Iris pigment epithelial cell (primary cell): ENCODE measurements around the gene TADA1.

Experiments
- DNase-seq: peaks from one replicate; pipeline ENCODE4 v3.0.0-alpha.2; 2011; ENCODE audit warnings: low read depth

The TADA1 gene, protein sequence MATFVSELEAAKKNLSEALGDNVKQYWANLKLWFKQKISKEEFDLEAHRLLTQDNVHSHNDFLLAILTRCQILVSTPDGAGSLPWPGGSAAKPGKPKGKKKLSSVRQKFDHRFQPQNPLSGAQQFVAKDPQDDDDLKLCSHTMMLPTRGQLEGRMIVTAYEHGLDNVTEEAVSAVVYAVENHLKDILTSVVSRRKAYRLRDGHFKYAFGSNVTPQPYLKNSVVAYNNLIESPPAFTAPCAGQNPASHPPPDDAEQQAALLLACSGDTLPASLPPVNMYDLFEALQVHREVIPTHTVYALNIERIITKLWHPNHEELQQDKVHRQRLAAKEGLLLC

DNA sequence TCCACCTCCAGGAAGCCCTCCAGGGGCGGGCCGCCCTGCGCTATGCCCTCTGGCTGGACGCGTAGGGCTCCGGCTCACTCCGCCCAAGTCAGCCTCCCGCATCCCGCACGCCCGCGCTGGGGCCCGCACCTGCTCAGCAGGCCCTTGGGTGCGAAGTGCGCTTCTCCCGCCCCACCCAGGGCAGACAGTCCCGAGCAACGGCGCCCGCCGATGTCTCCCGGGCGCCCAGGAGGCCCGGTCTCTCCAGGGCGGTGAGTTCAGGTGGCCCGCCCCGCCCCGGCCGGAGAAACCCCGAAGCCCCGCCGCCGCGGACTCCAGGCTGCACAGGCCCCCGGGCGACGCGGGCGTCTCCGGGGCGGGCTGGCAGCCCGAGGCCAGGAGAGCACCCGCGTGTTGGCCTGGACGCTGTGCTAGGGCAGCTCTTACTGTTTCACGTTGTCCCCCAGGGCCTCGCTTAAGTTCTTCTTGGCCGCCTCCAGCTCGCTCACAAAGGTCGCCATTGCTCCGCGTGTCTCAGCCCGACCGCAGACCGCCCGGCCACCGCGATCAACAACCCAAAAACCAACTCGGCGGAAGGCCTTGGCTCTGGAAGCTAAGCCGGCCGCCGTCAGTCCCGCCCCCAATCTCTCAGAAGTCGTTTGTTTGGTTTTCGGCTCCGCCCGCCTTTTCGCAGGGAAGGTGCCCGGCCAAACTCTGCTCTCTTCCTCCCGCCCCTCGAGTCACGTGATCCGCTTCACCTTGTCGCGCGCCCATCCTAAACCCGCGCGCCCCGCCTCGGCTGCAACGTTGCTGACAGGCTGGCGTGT lies at the start of gene TADA1:
TSS of gene TADA1 (minus strand) at position 531 of the 806 bp plus-strand sequence. CDS start at position 500, 31 bp downstream.
- DNase-seq, result peak; percentile 98

DNA sequence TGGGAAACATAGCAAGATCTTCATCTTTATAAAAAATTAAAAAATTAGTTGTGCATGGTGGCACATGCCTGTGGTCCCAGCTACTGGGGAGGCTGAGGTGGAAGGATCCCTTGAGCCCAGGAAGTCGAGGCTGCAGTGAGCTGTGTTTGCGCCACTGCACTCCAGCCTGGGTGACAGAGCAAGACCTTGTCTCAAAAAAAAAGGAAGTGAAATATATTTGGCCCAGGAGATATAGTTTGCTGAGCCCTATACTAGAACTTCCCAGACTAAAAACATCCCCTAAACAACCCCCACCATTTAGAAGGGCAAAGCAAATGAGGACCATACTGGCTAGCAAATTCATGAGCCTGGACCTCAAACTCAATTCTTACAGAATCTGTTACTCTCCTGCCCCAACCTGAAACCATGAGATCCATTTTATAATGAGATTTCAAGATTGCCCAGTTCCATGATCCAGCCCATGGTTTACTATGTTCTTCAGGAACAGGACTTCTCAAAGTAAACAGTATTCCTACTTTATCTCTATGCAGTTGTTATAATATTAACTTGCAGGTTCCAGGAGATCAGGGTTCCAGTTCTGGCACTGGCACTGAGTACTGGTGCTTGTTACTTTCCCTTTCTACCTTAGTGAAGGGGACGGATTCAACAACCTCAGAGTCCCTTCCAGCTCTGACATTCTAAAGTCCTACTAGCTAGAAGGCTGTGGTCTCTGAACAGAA lies 48.9 kb upstream of the TADA1 start:
- DNase-seq, result no peak

DNA sequence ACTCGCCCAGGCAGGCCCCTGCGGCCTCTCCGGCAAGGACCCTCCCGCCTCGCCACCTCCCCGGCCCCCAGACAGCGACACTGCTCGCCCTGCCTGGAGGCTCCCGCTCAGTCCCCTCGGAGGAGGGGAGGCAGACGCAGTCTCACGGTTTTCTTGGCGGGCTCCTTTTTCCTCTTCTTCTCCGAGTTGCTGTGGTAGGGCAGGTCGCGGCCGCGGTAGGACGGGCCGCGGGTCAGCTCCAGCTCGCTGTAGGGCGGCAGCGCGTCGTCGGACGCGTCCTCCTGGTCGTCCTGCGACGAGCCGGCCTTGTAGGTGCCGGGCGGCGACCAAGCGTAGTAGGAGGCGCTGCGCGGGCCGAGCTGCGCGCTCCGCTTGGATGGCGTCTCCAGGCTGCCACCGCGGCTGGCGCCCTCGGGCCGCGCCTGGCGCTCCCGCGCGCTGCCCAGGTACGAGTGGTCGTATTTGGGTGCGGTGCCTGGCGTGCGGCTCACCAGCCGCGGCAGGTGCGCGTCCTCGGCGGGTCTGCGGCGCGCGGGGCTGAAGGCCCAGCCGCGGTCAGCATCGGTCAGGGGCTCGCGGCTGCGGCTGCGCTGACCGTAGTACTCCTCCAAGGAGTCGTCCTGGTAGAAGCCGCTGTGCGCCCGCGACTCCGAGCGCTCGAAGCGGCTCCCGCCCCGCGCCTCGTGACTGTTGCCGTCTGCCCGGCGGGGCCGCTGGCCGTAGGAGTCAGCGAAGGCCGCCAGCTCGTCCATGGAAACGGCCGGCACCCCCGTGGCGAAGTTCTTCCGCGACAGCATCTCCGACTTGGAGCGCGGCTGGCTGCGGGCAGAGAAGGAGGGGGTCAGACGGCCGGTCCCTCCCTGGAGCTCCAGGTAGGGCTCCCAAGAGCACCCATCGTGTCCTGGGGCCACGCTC lies 44.8 kb upstream of the TADA1 start:
- DNase-seq, result peak; percentile 13

DNA sequence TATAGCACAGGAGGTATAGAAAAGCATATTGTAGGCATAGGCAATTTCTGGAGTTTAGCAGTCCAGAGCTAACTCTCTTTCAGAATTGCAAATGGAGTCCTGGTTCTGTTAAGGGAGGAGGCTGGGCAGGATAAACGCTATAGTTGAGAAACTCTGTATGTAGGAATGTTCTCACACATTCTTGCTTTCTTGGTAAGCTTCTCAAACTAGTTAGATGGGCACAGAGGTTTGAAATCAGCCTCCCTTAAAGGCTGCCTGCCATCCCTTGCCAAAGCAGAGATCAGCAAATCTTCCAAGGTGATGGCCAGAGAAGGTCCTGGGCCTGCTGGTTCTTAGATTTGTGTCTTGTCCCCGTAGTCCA lies 42.9 kb upstream of the TADA1 start:
- no peak for DNase-seq

DNA sequence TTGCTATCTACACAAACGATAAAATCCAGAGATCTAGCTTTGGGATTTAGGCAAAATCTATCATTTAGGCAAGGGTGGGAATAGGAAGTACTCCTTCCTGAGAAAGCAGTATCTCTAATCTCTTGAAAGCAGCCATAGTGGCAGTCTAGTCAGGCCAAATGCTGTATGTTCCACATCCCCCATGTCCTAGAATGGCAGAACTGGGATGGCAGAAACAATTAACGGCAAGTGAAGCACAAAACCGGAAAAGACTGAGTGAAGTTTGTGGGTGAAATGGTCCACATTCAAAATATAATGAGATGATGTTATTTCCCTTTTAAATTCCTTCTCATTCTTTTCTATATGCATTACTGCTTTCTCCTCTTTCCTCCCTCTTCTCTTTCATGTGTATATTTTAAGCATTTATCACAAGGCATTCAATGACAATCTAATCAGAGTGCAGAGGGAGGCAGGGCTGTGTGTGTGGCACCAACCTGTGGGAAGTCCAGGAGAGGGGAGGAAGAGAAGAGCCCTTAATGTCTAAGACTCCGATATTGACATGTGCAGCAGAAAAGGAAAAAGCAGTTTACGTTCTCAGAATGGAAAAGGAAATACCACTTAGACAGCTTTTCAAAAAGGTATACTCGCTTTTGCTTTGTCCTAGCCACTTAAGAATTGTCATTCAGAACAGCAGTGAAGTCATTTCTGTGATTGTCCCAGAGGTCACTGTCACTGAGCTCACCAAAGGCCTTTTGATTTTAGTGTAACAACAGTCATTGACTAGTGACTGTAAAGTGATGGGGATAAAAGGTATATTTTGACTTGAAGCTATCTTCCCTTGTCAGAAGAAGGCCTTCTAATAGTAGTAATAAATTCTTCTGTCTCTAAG lies 42.3 kb upstream of the TADA1 start:
- no peak for DNase-seq

DNA sequence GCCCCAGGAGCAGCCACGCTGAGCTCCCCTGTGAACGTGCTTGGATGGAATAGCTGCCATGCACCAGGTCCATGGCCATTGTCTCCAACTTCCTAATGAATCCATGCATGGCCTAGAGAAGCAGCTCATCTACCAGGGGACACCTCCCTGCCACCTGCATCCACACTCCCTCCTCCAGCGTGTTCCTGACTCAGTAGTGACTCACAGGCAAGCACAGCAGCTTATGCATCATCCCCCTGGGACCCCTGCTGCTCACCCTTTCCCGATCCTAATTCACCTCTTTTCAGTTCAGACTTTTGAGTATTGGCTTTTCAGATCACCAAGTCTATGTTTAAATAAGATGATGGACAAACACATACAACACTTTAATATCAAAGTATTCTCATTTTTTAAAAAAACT lies 39.9 kb upstream of the TADA1 start:
- peak; percentile 36 for DNase-seq

DNA sequence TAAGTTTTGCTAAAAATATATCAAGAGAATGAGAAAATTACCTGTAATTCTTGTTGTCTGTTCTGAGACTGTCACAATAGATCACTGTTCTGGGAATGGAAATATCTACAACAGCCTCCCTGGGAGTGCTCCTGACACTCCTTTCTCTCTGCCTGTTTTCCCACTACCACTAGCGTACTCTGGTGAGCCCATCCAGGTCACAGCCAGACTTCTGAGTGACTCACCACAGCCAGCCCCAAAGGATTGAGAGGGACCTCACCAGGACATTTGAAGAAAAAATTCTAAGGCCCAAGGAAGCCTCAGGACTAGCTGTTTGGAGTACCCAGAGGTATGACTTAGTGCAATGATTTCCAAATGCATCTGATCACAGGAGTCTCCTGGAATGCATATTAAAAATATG lies 39.0 kb upstream of the TADA1 start:
- DNase-seq, result no peak

DNA sequence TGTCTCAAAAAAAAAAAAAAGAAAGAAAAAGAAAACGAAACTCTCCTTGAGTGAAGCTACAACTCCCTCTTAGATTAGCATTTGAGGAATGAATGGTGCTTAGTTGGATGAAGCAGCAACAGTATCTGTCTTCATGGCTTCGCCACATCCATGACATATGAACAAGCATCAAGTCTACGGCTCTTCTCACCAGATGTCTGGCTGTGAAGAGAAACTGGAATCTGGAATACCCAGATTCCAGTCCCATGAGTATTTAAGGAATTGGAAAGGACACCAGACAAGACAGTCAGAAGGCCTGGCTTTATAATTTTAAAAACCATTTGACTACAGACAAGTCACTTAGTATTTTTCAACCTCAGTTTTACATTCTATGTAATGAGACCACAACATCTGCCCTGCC lies 38.0 kb upstream of the TADA1 start:
- no peak for DNase-seq

DNA sequence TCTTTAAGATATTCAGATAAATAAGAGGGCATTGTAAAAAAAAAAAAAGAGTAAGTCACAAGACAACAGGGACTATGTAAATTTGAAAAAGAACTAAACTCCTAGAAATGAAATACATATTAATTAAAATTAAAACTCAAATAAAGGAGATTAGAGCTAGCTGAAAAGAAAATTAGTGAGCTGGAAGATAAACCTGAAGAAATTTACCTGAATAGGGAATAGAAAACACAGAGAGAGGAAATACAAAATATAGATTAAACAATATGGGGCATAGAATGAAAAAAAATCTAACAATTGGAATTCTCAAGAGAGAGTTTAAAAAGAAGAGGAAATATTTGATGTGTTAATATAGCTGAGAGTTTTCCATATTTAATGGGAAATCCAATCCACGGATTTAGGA lies 35.6 kb upstream of the TADA1 start:
- DNase-seq, result no peak

DNA sequence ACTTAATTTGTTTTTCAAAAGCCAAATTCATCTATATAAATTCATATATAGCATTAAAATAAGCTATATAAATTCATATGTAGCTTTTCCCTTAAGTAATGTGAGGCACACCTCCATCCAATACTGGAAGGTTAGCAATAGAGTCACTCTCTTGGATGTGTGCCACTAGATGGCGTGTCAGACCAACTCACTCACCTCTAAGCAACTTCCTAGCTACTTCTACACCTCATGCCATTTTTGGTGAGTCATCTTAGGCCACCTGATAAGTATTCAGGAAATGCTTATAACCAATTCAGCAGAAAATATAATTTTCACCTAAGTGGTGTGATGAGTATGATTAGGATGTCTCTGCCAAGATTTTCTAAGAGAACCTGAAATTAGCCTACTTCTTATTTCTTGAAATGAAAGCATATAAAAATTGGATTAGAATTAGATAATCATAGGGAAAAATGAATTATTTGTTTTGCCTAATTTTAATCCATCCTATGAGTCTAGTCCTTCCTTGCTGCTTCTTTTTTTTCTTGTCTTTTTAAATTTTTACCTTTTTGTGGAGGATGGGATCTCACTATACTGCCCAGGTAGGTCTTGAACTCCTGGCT lies 34.4 kb upstream of the TADA1 start:
- DNase-seq, result peak; percentile 87

DNA sequence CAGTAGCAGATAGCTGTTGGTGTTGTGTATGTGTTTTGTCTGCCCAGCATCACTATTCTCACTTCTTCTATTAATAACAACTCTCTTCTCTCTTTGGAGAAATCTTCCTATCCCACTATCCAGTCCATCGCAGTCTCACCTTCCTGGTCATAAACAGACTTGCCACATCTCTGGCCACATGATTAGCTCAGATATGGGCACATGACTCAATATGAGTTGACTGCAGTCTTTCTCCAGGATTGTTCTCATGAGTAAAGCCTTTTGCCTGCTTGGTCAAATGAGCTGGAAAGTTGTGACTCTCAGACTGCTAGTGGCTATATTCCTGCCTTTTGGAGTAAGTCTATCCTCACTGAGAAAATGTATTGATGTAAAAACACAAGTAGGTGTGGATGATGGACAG lies 32.9 kb upstream of the TADA1 start:
- peak; percentile 32 for DNase-seq

DNA sequence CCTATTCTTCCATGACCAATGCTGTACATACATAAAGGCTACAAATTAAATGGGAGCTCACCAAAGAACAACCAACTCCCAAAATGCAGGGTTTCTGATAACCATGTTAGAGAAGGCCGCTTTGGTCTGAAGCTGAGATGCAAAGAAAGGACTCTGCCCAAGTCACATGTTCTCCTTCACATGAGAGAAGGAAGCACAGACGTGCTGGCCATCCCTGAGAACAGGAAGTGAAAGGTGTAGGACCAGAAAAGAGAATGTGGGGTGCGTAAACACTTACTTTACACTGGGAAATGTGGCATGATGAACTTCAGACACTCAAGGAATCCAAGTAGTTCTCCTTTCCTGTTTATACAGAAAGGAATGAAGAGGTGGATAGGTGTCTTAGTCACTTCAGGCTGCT lies 31.7 kb upstream of the TADA1 start:
- DNase-seq, result no peak

DNA sequence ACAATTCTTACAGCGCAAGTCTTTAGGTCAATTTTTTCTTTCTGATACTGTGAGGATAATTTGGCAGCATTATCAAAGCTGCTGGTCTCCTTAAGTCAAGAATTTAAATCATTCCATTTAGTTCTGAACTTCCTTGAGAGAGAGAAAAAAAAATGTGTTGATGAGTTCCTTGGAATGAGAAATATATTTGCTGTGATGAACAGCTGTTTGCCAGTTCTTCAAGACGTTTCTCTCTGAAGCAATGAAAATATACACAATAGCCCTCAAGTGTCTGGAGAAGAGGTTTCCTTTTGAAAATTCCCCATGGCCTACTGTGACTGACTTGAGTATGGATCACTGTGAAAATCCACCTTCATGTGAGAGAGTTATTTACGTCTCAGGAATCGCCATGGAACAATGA lies 31.0 kb upstream of the TADA1 start:
- no peak for DNase-seq

DNA sequence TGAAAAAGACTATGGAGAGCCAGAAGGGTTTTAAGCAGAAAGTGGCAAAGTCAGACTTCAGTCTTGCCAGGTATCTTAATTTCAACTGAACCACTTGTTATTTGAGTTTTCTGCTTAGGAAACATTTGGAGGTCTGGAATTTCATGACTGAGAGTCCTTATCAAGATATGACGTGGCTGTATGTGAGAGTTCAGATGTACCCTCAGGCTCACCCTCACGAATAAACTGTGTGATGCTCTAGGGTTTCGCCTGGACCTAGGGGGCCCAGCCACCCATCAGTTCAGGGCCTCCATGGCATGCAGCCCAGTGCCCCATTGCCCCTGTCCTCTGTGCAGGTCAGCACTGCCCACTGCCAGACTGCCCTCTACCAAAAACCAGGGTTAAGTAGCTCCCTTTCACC lies 30.6 kb upstream of the TADA1 start:
- DNase-seq, result no peak

DNA sequence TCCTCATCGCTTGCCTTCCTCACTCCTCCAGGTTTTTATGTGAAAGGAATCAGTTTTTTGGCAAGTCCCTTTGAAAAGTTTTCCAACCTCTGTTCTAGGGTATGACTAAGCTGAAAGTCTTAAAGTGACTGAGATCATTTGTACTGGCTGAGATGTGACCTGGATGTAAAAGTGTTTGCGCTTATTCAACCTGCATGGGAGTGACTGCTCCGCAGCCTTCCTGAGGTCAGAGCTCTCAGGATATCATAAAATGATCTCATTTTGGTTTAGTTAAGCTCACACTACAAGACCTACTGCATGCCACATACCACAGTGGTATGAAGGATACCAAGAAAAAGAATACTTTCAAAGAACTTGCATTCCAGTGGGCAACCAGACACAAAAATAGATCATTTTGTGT lies 29.8 kb upstream of the TADA1 start:
- peak; percentile 71 for DNase-seq

DNA sequence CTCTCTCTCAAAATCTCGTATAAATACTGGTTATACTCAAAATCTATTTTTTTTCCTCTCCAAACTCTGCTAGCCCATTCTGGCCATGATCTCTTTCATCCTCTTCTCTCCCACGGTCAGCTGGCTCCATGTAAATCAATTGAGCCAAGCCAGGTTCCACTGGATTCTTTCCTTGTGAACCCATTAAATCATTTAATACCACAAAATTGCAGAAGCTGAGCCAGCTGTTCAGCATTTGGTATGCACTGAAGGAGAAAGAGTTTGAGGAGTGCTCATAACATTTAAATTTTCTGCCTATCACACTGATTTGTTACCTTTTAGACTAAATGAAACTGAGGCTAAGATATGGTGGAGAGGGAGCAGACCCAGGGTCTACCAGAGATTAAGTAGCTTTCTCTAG lies 29.1 kb upstream of the TADA1 start:
- no peak for DNase-seq

DNA sequence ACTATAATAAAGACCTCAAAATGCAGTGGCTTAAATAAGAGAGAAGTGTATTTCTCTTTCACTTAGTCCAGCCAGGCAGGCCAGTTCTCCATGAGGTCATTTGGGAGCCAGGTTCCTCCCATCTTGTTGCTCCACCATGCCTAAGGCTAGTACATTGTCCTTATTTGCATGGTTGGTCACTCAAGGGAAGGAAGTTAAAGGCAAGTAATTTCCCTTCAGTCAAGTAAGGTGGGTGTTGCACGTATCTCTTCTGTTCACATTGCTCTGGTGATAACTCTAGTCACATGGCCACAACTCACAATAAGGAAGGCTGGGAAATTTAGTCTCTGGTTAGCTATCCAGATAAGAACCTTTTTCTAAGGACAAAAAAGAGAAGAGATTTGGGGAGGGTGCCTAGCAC lies 27.2 kb upstream of the TADA1 start:
- DNase-seq, result no peak

DNA sequence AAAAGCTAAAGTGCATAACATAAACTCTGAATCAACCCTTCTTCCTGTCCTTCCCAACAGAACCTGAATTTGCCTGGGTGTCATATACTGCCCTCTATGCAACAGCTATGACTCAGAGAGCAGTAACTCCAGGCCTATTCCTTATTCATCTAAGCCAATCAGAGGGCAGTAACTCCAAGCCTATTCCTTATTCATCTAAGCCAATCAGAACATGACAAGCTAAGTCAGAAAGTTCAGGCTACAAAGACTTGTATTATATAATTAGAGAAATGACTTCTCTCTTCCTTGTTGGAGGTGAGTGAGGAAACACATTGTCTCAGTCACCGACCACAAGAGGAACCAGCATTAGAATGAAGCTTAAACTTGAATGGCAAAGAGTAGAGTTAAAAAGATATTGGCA lies 26.2 kb upstream of the TADA1 start:
- peak; percentile 54 for DNase-seq

DNA sequence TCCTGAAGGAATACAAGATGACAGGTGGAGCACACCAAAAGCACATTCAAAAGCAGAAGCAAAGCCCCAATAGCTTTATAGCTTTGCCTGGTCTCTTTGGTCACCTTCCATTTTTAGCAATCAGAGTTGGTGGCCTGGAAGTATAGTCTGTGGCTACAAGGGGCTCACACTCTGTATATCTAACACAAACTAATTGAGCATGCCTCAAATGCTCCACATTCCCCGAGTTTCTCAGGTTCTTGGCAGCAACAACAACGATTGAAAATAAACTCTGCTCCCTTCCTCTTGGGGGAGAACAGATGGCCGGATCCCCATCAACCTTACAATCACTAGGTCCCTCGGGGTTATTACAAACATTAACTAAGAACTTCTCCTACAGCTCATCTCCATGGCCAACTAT lies 24.9 kb upstream of the TADA1 start:
- no peak for DNase-seq

DNA sequence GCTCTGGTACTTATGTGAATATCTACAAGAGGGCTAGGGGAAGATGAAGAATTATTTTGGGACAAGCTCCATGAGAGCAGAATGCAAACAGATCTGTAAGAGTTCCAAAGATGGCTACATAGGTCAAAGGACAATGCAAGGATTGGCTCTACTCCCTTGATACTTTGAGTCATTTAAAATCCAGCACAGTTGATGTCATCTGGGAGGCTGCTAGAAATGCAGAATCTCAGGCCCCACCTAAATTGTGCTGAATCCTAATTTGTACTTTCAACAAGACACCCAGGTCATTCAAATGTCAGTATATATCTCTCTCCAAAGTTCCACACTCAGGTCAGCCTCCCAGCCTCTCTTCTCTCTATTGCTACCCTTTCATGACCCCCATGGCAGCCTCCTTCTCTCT lies 23.7 kb upstream of the TADA1 start:
- no peak for DNase-seq

DNA sequence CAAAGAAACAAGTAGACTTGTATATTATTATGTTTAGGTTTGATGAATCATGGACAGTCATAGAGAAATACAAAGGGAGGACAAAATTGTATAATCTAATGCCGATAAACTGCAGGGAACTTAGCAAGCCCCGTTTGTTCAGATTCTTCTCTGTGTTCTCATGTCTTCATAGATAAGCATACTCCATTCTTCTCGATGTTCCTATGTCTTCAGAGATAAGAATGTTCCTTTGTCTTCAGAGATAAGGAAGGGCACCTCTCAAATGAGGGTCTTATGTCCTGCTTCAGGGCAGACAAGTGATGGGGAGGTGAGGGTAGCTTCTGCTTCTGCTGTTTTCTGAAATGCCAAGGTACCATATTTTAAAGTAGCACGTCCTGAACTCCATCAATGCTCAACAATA lies 19.7 kb upstream of the TADA1 start:
- DNase-seq, result no peak
